Jurkat, Clone E6-1 (cell line): ENCODE results near the gene GOLGA8A.
"Not testable (repeated sequence)": the region's sequence is repeated elsewhere in the genome, so short reads cannot be mapped to it uniquely, and the experiment has no call there.

Source experiments
- DNase-seq: peaks from one replicate; pipeline ENCODE4 v3.0.0-alpha.2; 2011; ENCODE audit warnings: low read depth, low spot score
- H3K4me3 ChIP-seq: 2 replicates; pipeline ENCODE4 v1.5.1; 2011; ENCODE audit warnings: mild to moderate bottlenecking, low read length, control low read depth, moderate library complexity

GOLGA8A gene

DNA sequence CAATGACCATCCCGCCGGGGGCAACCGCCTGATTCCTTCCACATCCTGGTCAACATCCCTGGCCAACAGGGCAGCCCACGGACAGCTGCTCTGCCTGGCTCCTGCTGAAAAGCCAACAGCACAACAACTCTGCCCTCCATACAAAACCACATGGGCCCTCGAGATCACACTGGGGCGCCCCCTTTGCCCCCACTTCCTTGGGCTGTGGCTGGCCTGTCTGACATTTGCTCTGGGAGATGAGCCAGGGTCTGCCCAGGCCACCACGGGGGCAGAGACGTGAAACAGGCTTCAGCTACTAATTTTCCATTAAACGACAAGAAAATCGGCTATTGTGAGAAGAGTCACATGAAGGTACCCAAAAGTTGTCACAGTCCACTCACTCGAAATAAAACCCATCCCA is 16.7 kb downstream of the GOLGA8A start:
- not testable (repeated sequence) for DNase-seq, H3K4me3 ChIP-seq

DNA sequence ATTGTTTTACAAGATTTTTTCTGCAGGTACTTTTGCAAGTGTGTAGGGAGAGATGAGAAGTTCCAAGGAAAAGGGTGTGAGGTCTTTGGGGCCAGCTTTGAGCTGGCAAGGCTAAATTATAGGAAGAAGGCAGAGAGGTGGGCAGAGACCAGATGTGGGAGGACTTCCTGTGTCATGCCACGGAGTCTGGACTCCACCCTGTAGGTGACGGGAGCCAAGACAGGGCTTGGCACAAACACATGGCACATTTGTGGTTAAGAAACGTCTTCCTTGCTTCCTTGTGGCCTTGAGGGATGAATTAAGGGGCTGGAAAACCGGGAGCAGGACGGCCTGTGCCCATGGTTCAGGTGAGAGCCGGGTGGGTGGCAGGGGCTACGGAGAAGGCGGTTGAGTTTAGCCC is 19.2 kb downstream of the GOLGA8A start:
- DNase-seq, H3K4me3 ChIP-seq: not testable (repeated sequence)

DNA sequence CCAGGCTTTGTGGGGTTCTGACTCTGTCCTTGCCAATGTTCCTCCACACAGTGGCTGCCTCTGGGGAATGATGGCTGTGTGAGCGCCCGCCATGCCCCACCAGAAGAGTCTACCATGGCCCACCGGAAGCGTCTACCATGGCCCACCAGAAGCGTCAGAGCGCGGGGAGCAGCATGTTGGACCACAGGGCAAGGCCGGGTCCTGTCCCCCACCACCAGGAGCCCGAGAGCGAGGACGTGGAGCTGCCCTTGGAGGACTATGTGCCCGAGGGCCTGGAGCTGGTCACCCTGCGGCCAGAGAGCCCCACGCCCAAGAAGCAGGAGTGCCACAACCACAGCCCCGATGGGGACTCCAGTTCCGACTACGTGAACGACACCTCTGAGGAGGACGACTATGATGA is 28.1 kb downstream of the GOLGA8A start:
- DNase-seq = not testable (repeated sequence)

DNA sequence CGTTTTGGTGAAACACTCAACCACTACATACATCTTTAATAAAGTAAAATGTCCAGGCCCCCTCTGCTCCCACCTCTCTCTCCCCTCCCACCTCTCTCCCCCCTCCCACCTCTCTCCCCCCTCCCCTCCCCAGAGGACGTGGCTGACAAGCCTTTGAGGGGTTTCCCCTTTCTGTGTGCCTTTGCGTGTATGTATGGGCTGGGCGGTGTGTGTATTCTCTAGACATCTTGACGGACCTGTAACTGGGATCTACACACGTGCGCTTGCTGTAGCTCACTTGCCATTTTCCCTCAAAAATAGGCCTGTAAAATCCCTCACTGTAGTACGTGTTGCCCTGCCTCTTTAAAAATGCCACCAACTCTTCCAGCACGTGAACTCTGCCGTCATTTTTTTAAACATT is 28.6 kb downstream of the GOLGA8A start:
- DNase-seq, H3K4me3 ChIP-seq: not testable (repeated sequence)

More for the DNA sequence above, 28.1 kb downstream of the GOLGA8A start:
- H3K4me3 ChIP-seq = not testable (repeated sequence)

DNA sequence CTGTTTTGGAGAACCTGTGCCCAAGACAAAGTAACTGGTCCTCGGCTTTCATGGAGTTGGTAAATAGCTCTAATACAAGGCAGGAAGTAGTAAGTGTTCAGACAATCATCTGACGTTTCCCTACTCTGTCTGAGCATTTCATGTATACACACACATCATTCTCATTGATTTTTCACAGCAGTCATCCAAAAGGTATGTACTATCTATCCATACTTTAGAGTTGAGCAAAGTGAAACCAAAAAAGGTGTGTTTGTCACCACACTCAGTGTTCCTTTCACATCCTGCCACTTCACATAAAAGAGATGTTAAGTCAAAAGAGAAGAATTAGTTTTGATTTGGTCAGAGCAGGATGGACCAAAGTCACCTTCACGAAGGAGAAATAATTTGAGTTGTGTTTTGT is 33.7 kb downstream of the GOLGA8A start:
- H3K4me3 ChIP-seq, DNase-seq: not testable (repeated sequence)

DNA sequence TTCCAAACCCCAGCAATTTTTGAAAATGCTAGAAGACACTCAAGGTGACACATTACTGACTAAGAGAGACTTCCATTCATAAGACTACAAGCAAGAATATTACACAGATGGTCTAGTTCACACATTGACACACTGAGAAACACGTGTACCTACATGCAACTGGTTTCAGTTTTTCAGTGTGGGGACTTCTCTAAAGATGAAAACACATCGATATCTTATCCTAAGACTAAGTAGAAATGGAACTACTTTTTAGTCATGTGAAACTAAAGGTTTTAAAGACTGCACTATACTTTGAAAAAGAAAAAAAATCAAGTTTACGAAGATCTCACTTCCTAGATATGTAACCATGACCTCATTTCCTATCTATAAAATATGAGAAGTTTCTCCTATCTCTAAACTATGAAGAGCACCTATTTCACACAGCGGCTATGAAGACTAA is 34.4 kb downstream of the GOLGA8A start:
- not testable (repeated sequence) for DNase-seq, H3K4me3 ChIP-seq

DNA sequence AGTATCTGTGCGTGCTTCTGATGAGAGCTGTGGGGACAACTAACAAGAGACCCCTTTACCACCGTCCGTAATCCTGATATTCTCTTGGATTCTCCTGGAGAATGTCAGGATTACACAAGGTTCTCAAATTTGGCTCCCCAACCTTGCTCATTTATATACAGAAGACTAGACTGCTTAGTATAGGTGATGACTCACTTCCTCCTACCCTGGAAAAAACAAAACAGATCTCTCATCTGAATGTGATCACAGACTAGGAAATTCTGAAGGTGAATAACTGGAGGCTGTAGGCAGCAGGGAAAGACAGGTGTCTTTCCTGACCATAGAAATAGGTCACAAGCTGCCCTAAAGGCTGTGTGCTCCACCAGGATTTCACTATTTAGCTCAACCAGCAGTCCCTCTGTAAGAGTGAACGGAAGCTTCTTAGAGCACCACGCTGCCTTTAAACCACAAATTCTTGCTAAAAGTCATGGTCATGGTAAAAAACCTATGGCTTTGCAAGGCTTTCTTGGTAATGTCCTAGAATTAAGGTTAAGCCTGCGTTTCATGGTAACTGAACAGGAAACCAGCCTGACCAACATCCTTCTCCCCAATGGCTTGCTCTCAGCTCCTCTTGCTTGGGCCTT is 39.9 kb downstream of the GOLGA8A start:
- not testable (repeated sequence) for DNase-seq, H3K4me3 ChIP-seq

DNA sequence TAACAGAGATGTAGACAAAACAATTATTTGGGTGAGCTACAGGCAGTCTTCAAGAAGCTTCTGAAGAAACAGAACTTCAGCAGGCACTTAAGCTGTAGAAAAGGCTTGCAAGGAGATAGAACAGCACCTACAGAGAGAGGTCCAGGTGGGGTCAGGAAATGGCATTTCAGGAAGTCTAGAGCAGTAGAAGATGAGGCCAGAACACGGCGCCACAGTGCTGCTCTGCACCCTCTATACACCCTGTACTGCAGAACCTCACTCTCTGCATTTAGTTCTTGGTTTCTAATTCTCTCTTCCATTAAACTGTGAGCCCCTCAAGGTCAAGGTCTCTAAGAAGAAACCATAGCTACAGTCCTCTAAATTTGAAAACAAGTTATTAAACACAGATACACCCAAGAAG is 44.6 kb downstream of the GOLGA8A start:
- not testable (repeated sequence) for DNase-seq

DNA sequence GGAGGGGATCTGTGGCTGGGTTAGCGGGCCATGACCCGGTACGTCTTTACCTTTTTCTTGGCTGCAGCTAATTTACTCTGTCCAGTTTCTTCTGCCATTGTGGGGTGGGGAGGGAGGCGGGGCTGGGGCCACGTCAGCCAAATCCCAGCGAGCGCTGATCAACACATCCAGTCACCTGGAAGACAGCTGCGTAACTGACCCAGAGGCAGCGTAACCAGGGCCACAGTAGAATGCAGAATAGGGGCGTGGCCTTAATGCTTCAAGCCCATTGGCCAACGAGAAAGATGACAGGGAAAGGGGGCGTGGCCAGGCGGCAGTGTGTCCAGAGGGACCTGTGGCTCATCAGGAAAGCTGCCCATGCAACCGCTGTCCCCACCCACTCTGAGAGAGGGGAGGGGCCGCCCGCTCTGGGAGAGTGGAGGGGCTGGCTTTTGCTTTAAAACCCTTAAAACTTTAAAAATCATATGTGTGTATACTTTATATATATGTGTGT is 48.0 kb downstream of the GOLGA8A start:
- H3K4me3 ChIP-seq, DNase-seq: not testable (repeated sequence)

More for the DNA sequence above, 44.6 kb downstream of the GOLGA8A start:
- not testable (repeated sequence) for H3K4me3 ChIP-seq
